Upper lobe of left lung (tissue), 6 donors: Measurements from ENCODE around the gene TCF12. TPM values are rescaled to one million over a fixed set of nuclear protein-coding genes. Genes with fewer than 3 reads are reported as not detected.

ENCODE experiments used
- ATAC-seq, 2 donors: fragments of 200-7000 bp; cut with Tn5 transposase; one replicate each; pipeline ENCODE4 v1.9.1; 2022; ENCODE audit warnings: mild to moderate bottlenecking in 2 of 2, moderate library complexity in 2 of 2; ENCODE audit not compliant: low FRiP score in 2 of 2
- DNase-seq, 2 donors: peaks; one replicate each; pipeline ENCODE4 v3.0.0-alpha.2; 2019 to 2020
- H3K27ac ChIP-seq, 4 donors: fragments of 200-600 bp; sonication (generic); one replicate each; pipeline ENCODE4 v1.5.1; 2016 to 2019
- H3K27me3 ChIP-seq, 4 donors: fragments of 200-600 bp; sonication (generic); one replicate each; pipeline ENCODE4 v1.5.1; 2017 to 2019
- H3K36me3 ChIP-seq, 4 donors: fragments of 200-600 bp; sonication (generic); one replicate each; pipeline ENCODE4 v1.5.1; 2016 to 2019
- H3K4me1 ChIP-seq, 4 donors: fragments of 200-600 bp; sonication (generic); one replicate each; pipeline ENCODE4 v1.5.1; 2018 to 2019
- H3K4me3 ChIP-seq, 4 donors: fragments of 200-600 bp; sonication (generic); one replicate each; pipeline ENCODE4 v1.5.1; 2017 to 2019; ENCODE audit warnings: mild to moderate bottlenecking in 2 of 4, moderate library complexity in 1 of 4
- H3K9me3 ChIP-seq, 4 donors: fragments of 200-600 bp; sonication (generic); one replicate each; pipeline ENCODE4 v1.5.1; 2018 to 2019
- CTCF ChIP-seq, 6 experiments: fragments of 450-650 bp in 4 of 6; fragments of 200-600 bp in 2 of 6; sonication (generic) in 2 of 6; IDR thresholded peaks; one replicate each; pipeline ENCODE4 v1.5.1; 2016 to 2019; ENCODE audit warnings: antibody characterized with exemption in 6 of 6
- EP300 ChIP-seq, 4 donors: sonication (generic); formaldehyde crosslinking; IDR thresholded peaks; one replicate each; pipeline ENCODE4 v1.5.1; 2017; ENCODE audit warnings: antibody characterized with exemption in 4 of 4, control low read depth in 2 of 4
- POLR2A ChIP-seq, 4 donors: fragments of 450-650 bp; IDR thresholded peaks; one replicate each; pipeline ENCODE4 v1.5.1; 2016 to 2017; ENCODE audit warnings: antibody characterized with exemption in 4 of 4, mild to moderate bottlenecking in 2 of 4
- POLR2AphosphoS5 ChIP-seq, 2 donors: sonication (generic); formaldehyde crosslinking; IDR thresholded peaks; one replicate each; pipeline ENCODE4 v1.5.1; 2017; ENCODE audit warnings: antibody characterized with exemption in 2 of 2
- WGBS, 2 donors: methylation state at CpG; one replicate each; pipeline ENCODE4 v1.1.5; 2017 to 2018; 5-methylcytosine and 5-hydroxymethylcytosine counted together
- total RNA-seq, 6 donors: library from RNA; depleted of rRNA in 4 of 6; stranded (reverse); fragments of >200 nt in 4 of 6; gene quantifications; one replicate each; pipeline versions ENCODE4 v1.1.0 to v1.2.1, GENCODE V29; 2016 to 2021
- donor health status: DM: no; HTN: no; CAD: no; lungs with moderate emphysema.
- donor health status: DM: no; HTN: yes; CAD: no; lungs with severe emphysema.

TCF12 gene
- total RNA-seq, 6 donors from 2014 or later, result 74.5 to 257 (median 103) TPM

- TF ChIP-seq POLR2A (IDR thresholded peaks at IDR 0.05), result no peak
Observed at GRCh38 chr15:57100136-57100539, 181.7 kb downstream of the TCF12 start.

GRCh38 chr15:57102858-57103257 is 184.4 kb downstream of the TCF12 start:
- H3K4me1 ChIP-seq, result no peaks in the 10 kb centered on the region
- TF ChIP-seq EP300 (IDR thresholded peaks at IDR 0.05) (no peak), POLR2A (IDR thresholded peaks at IDR 0.05) (no peak), POLR2AphosphoS5 (IDR thresholded peaks at IDR 0.05) (no peak), CTCF (IDR thresholded peaks at IDR 0.05) (no peak)
- no peaks in the 10 kb centered on the region for H3K27me3 ChIP-seq
- ATAC-seq, result no peak
- no peak overlapping the region for H3K27ac ChIP-seq
- DNase-seq, result no peak
- WGBS, 2 donors, result 84 to 86% methylated on average over 5 of the region's 5 CpGs
- H3K4me3 ChIP-seq, result no peak overlapping the region
- no peaks in the 10 kb centered on the region for H3K36me3 ChIP-seq
- no peaks in the 10 kb centered on the region for H3K9me3 ChIP-seq

More at GRCh38 chr15:57100136-57100539, 181.7 kb downstream of the TCF12 start:
- peak in 1 of 2 donors; percentile 45 for ATAC-seq
- no peaks in the 10 kb centered on the region for H3K4me1 ChIP-seq
- no peak for DNase-seq
- no peaks in the 10 kb centered on the region for H3K9me3 ChIP-seq
- H3K36me3 ChIP-seq, result peaks cover 0 to 2% (median 0%) of the 10 kb centered on the region in 4 donors
- H3K27ac ChIP-seq, result no peak overlapping the region
- no peak overlapping the region for H3K4me3 ChIP-seq
- H3K27me3 ChIP-seq, result no peaks in the 10 kb centered on the region
- WGBS, 2 donors, result 83 to 84% methylated on average over 4 of the region's 4 CpGs

- 89 to 94% methylated on average over 2 of the region's 2 CpGs for WGBS, 2 donors
- no peaks in the 10 kb centered on the region for H3K36me3 ChIP-seq
- no peak for ATAC-seq
- H3K9me3 ChIP-seq, result no peaks in the 10 kb centered on the region
- H3K27me3 ChIP-seq, result no peaks in the 10 kb centered on the region
- H3K4me1 ChIP-seq, result no peaks in the 10 kb centered on the region
- no peak overlapping the region for H3K27ac ChIP-seq
- H3K4me3 ChIP-seq, result no peak overlapping the region
- no peak for TF ChIP-seq POLR2A (IDR thresholded peaks at IDR 0.05)
- no peak for TF ChIP-seq POLR2AphosphoS5 (IDR thresholded peaks at IDR 0.05)
- no peak for TF ChIP-seq CTCF (IDR thresholded peaks at IDR 0.05)
- no peak for TF ChIP-seq EP300 (IDR thresholded peaks at IDR 0.05)
- no peak for DNase-seq
Observed at GRCh38 chr15:57108296-57108695, 189.9 kb downstream of the TCF12 start.

- Histone ChIP-seq H3K4me1 (peaks cover 0 to 5% (median 0%) of the 10 kb centered on the region in 4 donors), H3K27ac (no peak overlapping the region), H3K4me3 (no peak overlapping the region), H3K9me3 (no peaks in the 10 kb centered on the region), H3K36me3 (no peaks in the 10 kb centered on the region), H3K27me3 (no peaks in the 10 kb centered on the region)
- 91 to 96% methylated on average over 2 of the region's 2 CpGs for WGBS, 2 donors
- TF ChIP-seq POLR2A (IDR thresholded peaks at IDR 0.05) (no peak), CTCF (IDR thresholded peaks at IDR 0.05) (no peak), EP300 (IDR thresholded peaks at IDR 0.05) (no peak), POLR2AphosphoS5 (IDR thresholded peaks at IDR 0.05) (no peak)
- no peak for DNase-seq
- no peak for ATAC-seq
Observed at GRCh38 chr15:57109005-57109404, 190.6 kb downstream of the TCF12 start.

- Histone ChIP-seq H3K27ac (no peak overlapping the region), H3K27me3 (no peaks in the 10 kb centered on the region), H3K4me1 (peaks cover 0 to 12% (median 5%) of the 10 kb centered on the region in 4 donors), H3K4me3 (no peak overlapping the region), H3K36me3 (no peaks in the 10 kb centered on the region), H3K9me3 (no peaks in the 10 kb centered on the region)
- 92 to 96% methylated on average over 4 of the region's 4 CpGs for whole genome bisulfite sequencing, 2 donors
- ATAC-seq (no peak), DNase-seq (no peak)
- TF ChIP-seq POLR2A (IDR thresholded peaks at IDR 0.05), result no peak
- no peak for TF ChIP-seq EP300 (IDR thresholded peaks at IDR 0.05)
- no peak for TF ChIP-seq CTCF (IDR thresholded peaks at IDR 0.05)
- no peak for TF ChIP-seq POLR2AphosphoS5 (IDR thresholded peaks at IDR 0.05)
Observed at GRCh38 chr15:57111002-57111401, 192.6 kb downstream of the TCF12 start.
